Activated CD8-positive, alpha-beta T cell treated with anti-CD3 and anti-CD28 coated beads for 36 hours (primary cell): ENCODE measurements around the gene TNP2. TPM values are rescaled to one million over a fixed set of nuclear protein-coding genes. Genes with fewer than 3 reads are reported as not detected.

Source experiments
- ATAC-seq: fragments of 200-7000 bp; cut with Tn5 transposase; one replicate; pipeline ENCODE4 v1.10.0; 2021; ENCODE audit warnings: mild to moderate bottlenecking, moderate library complexity
- CTCF ChIA-PET: fragments of 350-600 bp; sonication (Branson Sonifier 250); formaldehyde crosslinking; loops from one replicate; lab custom pipeline; 2021; ENCODE audit warnings: antibody characterized with exemption; lab: Charles Lee
- POLR2A ChIA-PET: fragments of 350-600 bp; sonication (Branson Sonifier 250); formaldehyde crosslinking; loops from one replicate; lab custom pipeline; 2021; ENCODE audit warnings: antibody characterized with exemption; lab: Charles Lee
- DNase-seq: peaks from one replicate; pipeline ENCODE4 v3.0.0-alpha.2; 2020
- H3K27ac Mint-ChIP-seq: one replicate; pipeline ENCODE4 v1.8.0; 2021; ENCODE audit warnings: mild to moderate bottlenecking, mixed read lengths
- H3K27me3 Mint-ChIP-seq: one replicate; pipeline ENCODE4 v1.8.0; 2021; ENCODE audit warnings: mixed read lengths
- H3K36me3 Mint-ChIP-seq: one replicate; pipeline ENCODE4 v1.8.0; 2021; ENCODE audit warnings: low read depth, mixed read lengths
- H3K4me1 Mint-ChIP-seq: one replicate; pipeline ENCODE4 v1.8.0; 2021; ENCODE audit warnings: low read depth, mixed read lengths
- H3K4me3 Mint-ChIP-seq: one replicate; pipeline ENCODE4 v1.8.0; 2021; ENCODE audit warnings: mild to moderate bottlenecking, moderate library complexity, mixed read lengths
- H3K9me3 Mint-ChIP-seq: one replicate; pipeline ENCODE4 v1.8.0; 2021; ENCODE audit warnings: mixed read lengths
- intact Hi-C: fragments of 100-400 bp; cut with micrococcal nuclease; formaldehyde crosslinking; loops from one replicate; pipeline ENCODE4 v1.10.0; 2022
- total RNA-seq, 2 experiments: library from RNA; stranded (reverse); gene quantifications; one replicate each; pipeline ENCODE4 v1.2.3, GENCODE V29; 2021
- TF ChIP-seq, protein P1 (sequence below): fragments of 200-600 bp; IDR thresholded peaks from one replicate; pipeline ENCODE4 v1.8.0; 2022; ENCODE audit warnings: antibody characterized with exemption, mild to moderate bottlenecking

The TNP2 gene
- total RNA-seq, 2 experiments from 2014 or later = not detected

- TF ChIP-seq, protein P1, sequence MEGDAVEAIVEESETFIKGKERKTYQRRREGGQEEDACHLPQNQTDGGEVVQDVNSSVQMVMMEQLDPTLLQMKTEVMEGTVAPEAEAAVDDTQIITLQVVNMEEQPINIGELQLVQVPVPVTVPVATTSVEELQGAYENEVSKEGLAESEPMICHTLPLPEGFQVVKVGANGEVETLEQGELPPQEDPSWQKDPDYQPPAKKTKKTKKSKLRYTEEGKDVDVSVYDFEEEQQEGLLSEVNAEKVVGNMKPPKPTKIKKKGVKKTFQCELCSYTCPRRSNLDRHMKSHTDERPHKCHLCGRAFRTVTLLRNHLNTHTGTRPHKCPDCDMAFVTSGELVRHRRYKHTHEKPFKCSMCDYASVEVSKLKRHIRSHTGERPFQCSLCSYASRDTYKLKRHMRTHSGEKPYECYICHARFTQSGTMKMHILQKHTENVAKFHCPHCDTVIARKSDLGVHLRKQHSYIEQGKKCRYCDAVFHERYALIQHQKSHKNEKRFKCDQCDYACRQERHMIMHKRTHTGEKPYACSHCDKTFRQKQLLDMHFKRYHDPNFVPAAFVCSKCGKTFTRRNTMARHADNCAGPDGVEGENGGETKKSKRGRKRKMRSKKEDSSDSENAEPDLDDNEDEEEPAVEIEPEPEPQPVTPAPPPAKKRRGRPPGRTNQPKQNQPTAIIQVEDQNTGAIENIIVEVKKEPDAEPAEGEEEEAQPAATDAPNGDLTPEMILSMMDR = no peak
- ATAC-seq (no peak), DNase-seq (no peak)
- ChIA-PET CTCF (interaction anchor here (1.4 kb wide), 1 partner anchor 48 kb away, joined by 3 read pairs; no protein-coding TSS in a partner anchor), POLR2A (interaction anchor here (0.9 to 2.8 kb wide), 4 partner anchors 9 to 55 kb away, joined by 3 to 19 read pairs (median 10); partner anchors contain the start of gene SOCS1)
- Mint-ChIP-seq H3K27me3 (no peaks in the 10 kb centered on the region), H3K4me1 (peaks cover 44% of the 10 kb centered on the region), H3K27ac (no peak overlapping the region), H3K4me3 (no peak overlapping the region), H3K9me3 (no peaks in the 10 kb centered on the region), H3K36me3 (no peaks in the 10 kb centered on the region)
- intact Hi-C loops = loop anchor here (5.0 kb wide), 1 partner anchor 42 kb away; no protein-coding TSS in a partner anchor
Observed at GRCh38 chr16:11309895-11310633, 40.9 kb upstream of the TNP2 start.

DNA sequence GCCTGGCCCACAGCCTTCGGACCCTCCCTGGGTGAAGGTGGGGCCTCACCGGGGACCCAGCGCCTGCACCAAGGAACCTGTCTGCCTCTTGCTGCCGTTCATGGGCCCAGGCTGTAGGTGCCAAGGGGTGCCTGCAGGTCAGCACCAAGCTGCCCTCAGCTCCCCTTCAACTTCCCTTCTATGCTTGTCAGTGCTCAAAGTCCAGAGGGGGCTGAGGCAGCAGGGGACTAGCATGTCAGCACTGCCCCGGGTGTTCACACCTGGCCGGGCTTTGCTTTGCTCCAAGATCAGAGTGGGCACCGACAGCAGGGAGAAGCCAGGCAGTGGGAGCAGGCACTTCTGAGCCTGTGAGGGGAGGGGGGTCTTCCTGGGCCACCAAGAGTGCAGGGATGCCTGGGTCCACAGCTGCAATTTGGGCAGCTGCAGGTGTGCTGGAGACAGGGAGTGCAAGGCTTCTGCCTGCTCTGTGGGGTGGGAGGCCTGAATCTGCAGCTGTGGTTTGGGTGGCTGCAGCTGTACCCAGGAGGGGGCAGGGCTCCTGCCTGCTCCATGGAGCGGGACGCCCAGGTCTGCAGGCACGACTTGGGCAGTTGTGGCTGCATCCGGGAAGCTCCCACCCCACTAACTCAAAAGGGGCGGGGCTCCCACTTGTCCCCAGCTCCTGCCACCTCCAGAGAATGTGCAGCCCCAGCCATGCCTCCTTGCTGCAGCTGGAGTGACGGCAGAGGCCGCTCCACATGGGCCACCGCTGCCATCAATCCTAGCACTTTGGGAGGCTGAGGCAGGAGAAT, 39.6 kb upstream of the TNP2 start:
- H3K4me1 Mint-ChIP-seq = peaks cover 43% of the 10 kb centered on the region
- no peak for ATAC-seq
- CTCF ChIA-PET = no interaction called here

DNA sequence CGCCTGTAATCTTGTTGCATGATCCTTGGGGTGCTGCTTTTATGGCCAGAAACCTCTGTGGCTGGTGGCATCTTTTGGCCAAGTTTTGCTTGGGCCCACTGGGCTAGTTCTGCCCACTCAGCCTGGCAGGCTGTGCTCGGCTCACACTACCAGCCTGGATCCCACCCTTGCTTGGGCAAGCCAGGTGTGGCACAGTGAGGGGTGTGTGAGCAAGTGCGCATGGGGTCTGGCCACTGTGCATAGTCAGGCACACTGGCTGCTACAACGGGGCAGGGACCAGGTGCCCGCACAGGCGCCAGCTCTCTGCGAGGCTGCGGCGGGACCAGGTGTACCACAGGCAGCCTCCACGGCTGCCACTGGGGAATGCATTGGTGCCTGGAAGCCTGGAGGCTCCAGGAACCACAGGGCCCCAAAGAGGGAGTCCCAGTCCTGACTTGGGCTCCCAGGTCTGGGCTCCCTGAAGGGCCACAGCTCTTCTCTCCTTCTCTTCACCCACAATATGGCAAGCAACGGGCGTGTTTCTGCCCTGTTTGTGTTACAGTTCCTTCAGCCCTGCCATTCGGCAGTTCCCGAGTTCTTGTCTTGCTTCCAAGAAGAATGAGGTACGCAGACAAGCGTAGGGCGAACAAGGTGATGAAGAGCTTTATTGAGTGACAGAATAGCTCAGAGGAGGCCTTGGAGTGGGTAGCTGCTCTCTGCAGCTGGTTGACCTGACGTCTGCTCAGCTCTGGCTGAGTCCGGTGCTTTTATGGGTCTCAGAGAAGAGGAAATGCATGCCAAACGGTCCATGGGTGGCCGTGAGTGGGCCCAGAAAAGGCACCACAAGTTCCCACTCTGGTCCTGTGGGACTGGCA, 38.7 kb upstream of the TNP2 start:
- TF ChIP-seq, protein P1 = no peak
- Mint-ChIP-seq H3K27me3 (no peaks in the 10 kb centered on the region), H3K4me1 (peaks cover 36% of the 10 kb centered on the region), H3K4me3 (no peak overlapping the region), H3K27ac (no peak overlapping the region), H3K36me3 (no peaks in the 10 kb centered on the region), H3K9me3 (no peaks in the 10 kb centered on the region)
- ChIA-PET POLR2A (interaction anchor here (0.6 to 1.2 kb wide), 4 partner anchors 9 to 315 kb away, joined by 3 to 4 read pairs (median 3); partner anchors contain the start of gene RMI2), CTCF (no interaction called here)
- no peak for DNase-seq
- intact Hi-C loops = no loop called here
- ATAC-seq = no peak

More for the DNA sequence above, 39.6 kb upstream of the TNP2 start:
- Mint-ChIP-seq H3K4me3 (no peak overlapping the region), H3K27me3 (no peaks in the 10 kb centered on the region), H3K9me3 (no peaks in the 10 kb centered on the region), H3K36me3 (no peaks in the 10 kb centered on the region), H3K27ac (no peak overlapping the region)
- POLR2A ChIA-PET = interaction anchor here (0.6 to 1.2 kb wide), 3 partner anchors 37 to 316 kb away, joined by 3 read pairs; partner anchors contain the start of gene RMI2
- DNase-seq = no peak
- intact Hi-C loops = no loop called here
- TF ChIP-seq, protein P1 = no peak

- TF ChIP-seq, protein P1 = no peak
Observed at GRCh38 chr16:11306997-11307638, 38.0 kb upstream of the TNP2 start.

More at GRCh38 chr16:11306997-11307638, 38.0 kb upstream of the TNP2 start:
- no peaks in the 10 kb centered on the region for H3K9me3 Mint-ChIP-seq
- DNase-seq (no peak), ATAC-seq (no peak)
- intact Hi-C loops = no loop called here
- POLR2A ChIA-PET = interaction anchor here (1.1 to 1.2 kb wide), 2 partner anchors 8 to 82 kb away, joined by 3 to 4 read pairs; no protein-coding TSS in a partner anchor
- H3K27me3 Mint-ChIP-seq = no peaks in the 10 kb centered on the region
- H3K36me3 Mint-ChIP-seq = no peaks in the 10 kb centered on the region
- CTCF ChIA-PET = no interaction called here
- no peak overlapping the region for H3K27ac Mint-ChIP-seq
- peaks cover 29% of the 10 kb centered on the region for H3K4me1 Mint-ChIP-seq
- no peak overlapping the region for H3K4me3 Mint-ChIP-seq
